HCT116 (cell line): ENCODE data around the gene C12orf50. TPM values are rescaled to one million over a fixed set of nuclear protein-coding genes. Genes with fewer than 3 reads are reported as not detected.

ENCODE experiments used
- ATAC-seq: fragments of 200-7000 bp; cut with Tn5 transposase; 2 replicates; pipeline ENCODE4 v1.9.1; 2020; ENCODE audit warnings: mild to moderate bottlenecking, moderate library complexity
- BruUV-seq: library from RNA; stranded (reverse); fragments of 400-500 nt; replicated peaks from 2 replicates; lab custom pipeline; 2021; lab: Mats Ljungman, UMichigan
- CTCF ChIA-PET: fragments of 300-600 bp; sonication (Branson Sonifier 250); formaldehyde crosslinking; loops from one replicate; lab custom pipeline; 2021; ENCODE audit warnings: antibody characterized with exemption; lab: Charles Lee
- POLR2A ChIA-PET: fragments of 300-600, 350-600 bp; sonication (Branson Sonifier 250); formaldehyde crosslinking; loops from one replicate; lab custom pipeline; 2021; ENCODE audit warnings: antibody characterized with exemption; lab: Charles Lee
- RAD21 ChIA-PET, 2 experiments: fragments of 300-600 bp; sonication (Branson Sonifier 250); formaldehyde crosslinking; loops; one replicate each; lab custom pipeline; 2023; ENCODE audit warnings: low total read pairs in 2 of 2; ENCODE audit not compliant: uncharacterized antibody in 2 of 2, unreplicated experiment in 2 of 2, low non-redundant PET in 1 of 2; lab: Charles Lee
- DNase-seq: peaks from one replicate; pipeline ENCODE4 v3.0.0-alpha.2; 2010; ENCODE audit warnings: low read depth, low spot score
- H2AFZ ChIP-seq: fragments of 200-600 bp; shearing (Covaris generic), sonication (generic); 2 replicates; pipeline ENCODE4 v1.6.1; 2017; ENCODE audit warnings: low read depth, mixed run types, mixed read lengths, antibody characterized with exemption, low read length; ENCODE audit not compliant: poor library complexity, severe bottlenecking
- H3K27ac ChIP-seq: 2 replicates; pipeline ENCODE4 v1.5.1; 2012; ENCODE audit warnings: low read depth, low read length
- H3K27me3 ChIP-seq: fragments of 200-600 bp; sonication (generic); 2 replicates; pipeline ENCODE4 v1.6.1; 2016; ENCODE audit warnings: mixed run types, low read length, mixed read lengths; ENCODE audit not compliant: insufficient read depth
- H3K36me3 ChIP-seq, 2 experiments: fragments of 200-500 bp in 1 of 2; fragments of 200-600 bp in 1 of 2; sonication (Bioruptor generic) in 1 of 2; sonication (generic) in 1 of 2; 2 replicates each; pipeline versions ENCODE4 v1.5.1 to v1.6.1; 2014 to 2016; ENCODE audit warnings: low read length in 2 of 2, inconsistent platforms in 1 of 2, mixed read lengths in 1 of 2, mixed run types in 1 of 2; ENCODE audit not compliant: insufficient read depth in 2 of 2, control insufficient read depth in 1 of 2
- H3K4me1 ChIP-seq, 2 experiments: fragments of 200-600 bp in 1 of 2; sonication (generic) in 1 of 2; 2 replicates each; pipeline versions ENCODE4 v1.5.1 to v1.6.1; 2012 to 2017; ENCODE audit warnings: low read length in 2 of 2, inconsistent platforms in 1 of 2, mild to moderate bottlenecking in 1 of 2, mixed read lengths in 1 of 2, mixed run types in 1 of 2, moderate library complexity in 1 of 2; ENCODE audit not compliant: insufficient read depth in 2 of 2, control insufficient read depth in 1 of 2
- H3K4me2 ChIP-seq: fragments of 200-600 bp; sonication (generic); 2 replicates; pipeline ENCODE4 v1.6.1; 2017; ENCODE audit warnings: mixed run types, low read length, mixed read lengths
- H3K4me3 ChIP-seq, 2 experiments: fragments of 200-600 bp in 1 of 2; sonication (generic) in 1 of 2; replicated peaks in 1 of 2; 2 replicates each; pipeline ENCODE4 v1.5.1; 2011 to 2016; ENCODE audit warnings: low read length in 2 of 2, control low read depth in 1 of 2, low read depth in 1 of 2, mild to moderate bottlenecking in 1 of 2, mixed read lengths in 1 of 2, mixed run types in 1 of 2
- H3K79me2 ChIP-seq: fragments of 200-600 bp; sonication (generic); 2 replicates; pipeline ENCODE4 v1.6.1; 2017; ENCODE audit warnings: mild to moderate bottlenecking, mixed run types, low read length, moderate library complexity, mixed read lengths; ENCODE audit not compliant: insufficient read depth
- H3K9ac ChIP-seq: fragments of 200-600 bp; sonication (generic); 2 replicates; pipeline ENCODE4 v1.6.1; 2016; ENCODE audit warnings: low read length, mixed read lengths
- H3K9me2 ChIP-seq: fragments of 200-600 bp; sonication (generic), shearing (Covaris generic); 2 replicates; pipeline ENCODE4 v1.6.1; 2017; ENCODE audit warnings: mixed run types, mild to moderate bottlenecking, moderate library complexity; ENCODE audit not compliant: insufficient read depth
- H3K9me3 ChIP-seq, 2 experiments: fragments of 200-500 bp in 1 of 2; fragments of 200-600 bp in 1 of 2; sonication (Bioruptor generic) in 1 of 2; sonication (generic) in 1 of 2; 2 replicates each; pipeline ENCODE4 v1.6.1; 2014 to 2017; ENCODE audit warnings: low read length in 2 of 2, mixed read lengths in 2 of 2, inconsistent platforms in 1 of 2, low read depth in 1 of 2, mild to moderate bottlenecking in 1 of 2, mixed run types in 1 of 2, moderate library complexity in 1 of 2; ENCODE audit not compliant: control insufficient read depth in 1 of 2, insufficient read depth in 1 of 2
- H4K20me1 ChIP-seq: fragments of 200-600 bp; sonication (generic), shearing (Covaris generic); 2 replicates; pipeline ENCODE4 v1.6.1; 2017; ENCODE audit warnings: mixed run types, mild to moderate bottlenecking, moderate library complexity; ENCODE audit not compliant: insufficient read depth
- ATF3 ChIP-seq: IDR thresholded peaks from 2 replicates; pipeline ENCODE4 v1.6.1; 2012
- CEBPB ChIP-seq: IDR thresholded peaks from 2 replicates; pipeline ENCODE4 v1.6.1; 2012; ENCODE audit warnings: low read depth
- CTCF ChIP-seq, 3 experiments: fragments of 200-600 bp in 1 of 3; sonication (generic) in 1 of 3; IDR thresholded peaks in 2 of 3; conservative IDR thresholded peaks in 1 of 3; 2 replicates each; pipeline ENCODE4 v1.5.1; 2012 to 2017; ENCODE audit warnings: low read depth in 2 of 3, low read length in 2 of 3, antibody characterized with exemption in 1 of 3, borderline replicate concordance in 1 of 3, control low read depth in 1 of 3, mild to moderate bottlenecking in 1 of 3, mixed read lengths in 1 of 3, mixed run types in 1 of 3, moderate library complexity in 1 of 3; ENCODE audit not compliant: insufficient read depth in 1 of 3
- EGR1 ChIP-seq: IDR thresholded peaks from 2 replicates; pipeline ENCODE4 v1.6.1; 2012; ENCODE audit warnings: low read depth
- ELF1 ChIP-seq: IDR thresholded peaks from 2 replicates; pipeline ENCODE4 v1.6.1; 2012; ENCODE audit warnings: low read depth, borderline replicate concordance
- EZH2phosphoT487 ChIP-seq: fragments of 200-600 bp; IDR thresholded peaks from 2 replicates; pipeline ENCODE4 v1.6.1; 2018; ENCODE audit warnings: antibody characterized with exemption, borderline replicate concordance
- FOSL1 ChIP-seq: IDR thresholded peaks from 2 replicates; pipeline ENCODE4 v1.6.1; 2012; ENCODE audit warnings: low read depth
- MAX ChIP-seq: IDR thresholded peaks from 2 replicates; pipeline ENCODE4 v1.6.1; 2012
- POLR2A ChIP-seq: IDR thresholded peaks from 2 replicates; pipeline ENCODE4 v1.7.0; 2011; ENCODE audit warnings: borderline replicate concordance; ENCODE audit not compliant: insufficient read depth, insufficient read length; ENCODE audit errors: extremely low read depth
- POLR2AphosphoS5 ChIP-seq: IDR thresholded peaks from 2 replicates; pipeline ENCODE4 v1.6.1; 2011; ENCODE audit warnings: mild to moderate bottlenecking, low read depth, low read length, moderate library complexity
- RAD21 ChIP-seq: IDR thresholded peaks from 2 replicates; pipeline ENCODE4 v1.6.1; 2012; ENCODE audit warnings: low read depth, mild to moderate bottlenecking
- REST ChIP-seq: IDR thresholded peaks from 2 replicates; pipeline ENCODE4 v1.6.1; 2012; ENCODE audit warnings: low read depth
- SP1 ChIP-seq: IDR thresholded peaks from 2 replicates; pipeline ENCODE4 v1.6.1; 2012; ENCODE audit warnings: low read depth
- SRF ChIP-seq: IDR thresholded peaks from 2 replicates; pipeline ENCODE4 v1.6.1; 2012; ENCODE audit warnings: low read depth
- ZBTB33 ChIP-seq: IDR thresholded peaks from 2 replicates; pipeline ENCODE4 v1.6.1; 2011; ENCODE audit warnings: mild to moderate bottlenecking, low read length, moderate library complexity; ENCODE audit not compliant: insufficient replicate concordance; ENCODE audit errors: extremely low read depth
- intact Hi-C: fragments of 100-400 bp; cut with micrococcal nuclease; formaldehyde crosslinking; loops from 2 replicates; pipeline ENCODE4 v1.10.0; 2022
- total RNA-seq: library from RNA; stranded (reverse); gene quantifications from one replicate; pipeline ENCODE4 v1.2.1, GENCODE V29; 2021; ENCODE audit not compliant: unreplicated experiment

The C12orf50 gene
- total RNA-seq, 1 experiment from 2014 or later, result not detected

GRCh38 chr12:88001327-88001726 is 27.9 kb downstream of the C12orf50 start:
- no peak for TF ChIP-seq CEBPB
- TF ChIP-seq ELF1, result no peak
- TF ChIP-seq EGR1, result no peak
- no peak for TF ChIP-seq ZBTB33
- TF ChIP-seq SRF, result no peak
- no peak for TF ChIP-seq CTCF (IDR thresholded peaks at IDR 0.05 in 2 of 3, conservative IDR thresholded peaks at IDR 0.05 in 1 of 3; ENCODE audit: borderline replicate concordance in 1 of 3, insufficient read depth in 1 of 3, low read depth in 2 of 3, low read length in 2 of 3)
- TF ChIP-seq RAD21, result no peak
- no peak for TF ChIP-seq EZH2phosphoT487
- no peak for TF ChIP-seq REST
- TF ChIP-seq MAX, result no peak
- TF ChIP-seq POLR2A, result no peak
- no peak for TF ChIP-seq FOSL1
- TF ChIP-seq SP1, result no peak
- TF ChIP-seq POLR2AphosphoS5, result no peak
- TF ChIP-seq ATF3, result no peak
- no peak for DNase-seq
- no peaks in the 10 kb centered on the region for H4K20me1 ChIP-seq
- H3K4me3 ChIP-seq, result no peak overlapping the region
- H3K9me3 ChIP-seq, result no peaks in the 10 kb centered on the region; a peak in 1 of 4 replicates
- H2AFZ ChIP-seq, result no peak overlapping the region
- no peaks in the 10 kb centered on the region for H3K36me3 ChIP-seq
- POLR2A ChIA-PET, result no interaction called here
- CTCF ChIA-PET, result no interaction called here
- RAD21 ChIA-PET, result no interaction called here
- intact Hi-C loops, result no loop called here
- no peaks in the 10 kb centered on the region for H3K4me1 ChIP-seq
- H3K27ac ChIP-seq, result no peak overlapping the region
- no peaks in the 10 kb centered on the region for H3K79me2 ChIP-seq
- BruUV-seq, result no TSS peak
- no peak overlapping the region for H3K4me2 ChIP-seq
- no peak overlapping the region for H3K9ac ChIP-seq
- H3K27me3 ChIP-seq, result no peaks in the 10 kb centered on the region
- ATAC-seq, result no peak
- H3K9me2 ChIP-seq, result no peaks in the 10 kb centered on the region
